ENCODE measurements around the gene IL11. TPM values are rescaled to one million over a fixed set of nuclear protein-coding genes. Genes with fewer than 3 reads are reported as not detected.

IL11 gene
- total and polyA plus RNA-seq, 2 donors (not counting 3 experiments of a cell fraction or from before 2014, with no cell fraction given): not detected

DNA sequence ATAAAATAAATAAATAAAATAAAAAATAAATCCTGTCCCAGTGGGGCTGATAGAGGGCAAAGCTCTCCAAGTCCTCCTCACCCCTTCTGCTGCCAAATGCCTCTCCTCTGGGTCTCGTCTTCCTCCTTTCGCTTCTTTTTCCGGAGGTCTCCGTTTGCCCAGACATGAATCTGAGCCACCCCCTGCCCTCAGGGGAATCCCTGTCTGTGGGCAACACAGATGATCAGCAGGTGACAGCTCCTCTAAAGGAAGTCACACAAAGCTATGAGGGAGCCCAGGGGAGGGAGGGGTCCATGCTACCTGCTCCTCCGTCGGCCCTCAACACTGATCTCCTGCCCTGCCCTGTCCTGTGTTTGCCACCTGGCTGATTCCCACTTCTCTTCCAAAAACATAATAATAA lies 45.6 kb downstream of the IL11 start:
- H3K4me1 ChIP-seq (ENCODE audit: control insufficient read depth, extremely low read depth, insufficient read depth, low read length): no peaks in the 10 kb centered on the region
- peaks cover 0 to 2% of the 10 kb centered on the region in 2 experiments for H3K27me3 ChIP-seq (ENCODE audit: control insufficient read depth in 2 of 2, insufficient read depth in 2 of 2, low read length in 2 of 2)
- H3K36me3 ChIP-seq (ENCODE audit: control insufficient read depth in 2 of 2, extremely low read depth in 1 of 2, insufficient read depth in 2 of 2, low read length in 2 of 2): no peaks in the 10 kb centered on the region
- TF ChIP-seq, protein P1, sequence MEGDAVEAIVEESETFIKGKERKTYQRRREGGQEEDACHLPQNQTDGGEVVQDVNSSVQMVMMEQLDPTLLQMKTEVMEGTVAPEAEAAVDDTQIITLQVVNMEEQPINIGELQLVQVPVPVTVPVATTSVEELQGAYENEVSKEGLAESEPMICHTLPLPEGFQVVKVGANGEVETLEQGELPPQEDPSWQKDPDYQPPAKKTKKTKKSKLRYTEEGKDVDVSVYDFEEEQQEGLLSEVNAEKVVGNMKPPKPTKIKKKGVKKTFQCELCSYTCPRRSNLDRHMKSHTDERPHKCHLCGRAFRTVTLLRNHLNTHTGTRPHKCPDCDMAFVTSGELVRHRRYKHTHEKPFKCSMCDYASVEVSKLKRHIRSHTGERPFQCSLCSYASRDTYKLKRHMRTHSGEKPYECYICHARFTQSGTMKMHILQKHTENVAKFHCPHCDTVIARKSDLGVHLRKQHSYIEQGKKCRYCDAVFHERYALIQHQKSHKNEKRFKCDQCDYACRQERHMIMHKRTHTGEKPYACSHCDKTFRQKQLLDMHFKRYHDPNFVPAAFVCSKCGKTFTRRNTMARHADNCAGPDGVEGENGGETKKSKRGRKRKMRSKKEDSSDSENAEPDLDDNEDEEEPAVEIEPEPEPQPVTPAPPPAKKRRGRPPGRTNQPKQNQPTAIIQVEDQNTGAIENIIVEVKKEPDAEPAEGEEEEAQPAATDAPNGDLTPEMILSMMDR (IDR thresholded peaks at IDR 0.05; ENCODE audit: extremely low read depth in 1 of 2, insufficient read depth in 1 of 2, low read depth in 1 of 2, low read length in 2 of 2): no peak
- TF ChIP-seq FOS (IDR thresholded peaks at IDR 0.05; ENCODE audit: borderline replicate concordance, insufficient read depth, low read length): no peak
- TF ChIP-seq POLR2A (IDR thresholded peaks at IDR 0.05; ENCODE audit: low read depth, low read length): no peak
- no peak for TF ChIP-seq GATA2 (IDR thresholded peaks at IDR 0.05; ENCODE audit: insufficient read depth, insufficient read length, low read depth, low read length)
- TF ChIP-seq MYC (IDR thresholded peaks at IDR 0.05; ENCODE audit: low read depth, low read length): no peak
- TF ChIP-seq, protein P2, sequence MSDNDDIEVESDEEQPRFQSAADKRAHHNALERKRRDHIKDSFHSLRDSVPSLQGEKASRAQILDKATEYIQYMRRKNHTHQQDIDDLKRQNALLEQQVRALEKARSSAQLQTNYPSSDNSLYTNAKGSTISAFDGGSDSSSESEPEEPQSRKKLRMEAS (IDR thresholded peaks at IDR 0.05; ENCODE audit: insufficient read depth, insufficient read length): no peak
- TF ChIP-seq JUN (IDR thresholded peaks at IDR 0.05; ENCODE audit: borderline replicate concordance, insufficient read depth, insufficient read length, low read depth): no peak
- no peak for TF ChIP-seq POLR2AphosphoS5 (IDR thresholded peaks at IDR 0.05; ENCODE audit: insufficient read depth, low read depth, low read length)
- no peak for TF ChIP-seq EZH2 (IDR thresholded peaks at IDR 0.05; ENCODE audit: borderline replicate concordance, low read depth, low read length, severe bottlenecking)
- H3K9me3 ChIP-seq (replicated peaks; ENCODE audit: control insufficient read depth, insufficient read depth, low read length): no peaks in the 10 kb centered on the region
- no peaks in the 10 kb centered on the region for H3K79me2 ChIP-seq (ENCODE audit: control insufficient read depth, insufficient read depth, low read length)
- no peak overlapping the region for H3K27ac ChIP-seq (ENCODE audit: insufficient read depth, low read depth, low read length)
- H4K20me1 ChIP-seq (replicated peaks; ENCODE audit: control insufficient read depth, extremely low read depth, insufficient read depth, low read length): no peaks in the 10 kb centered on the region
- ChIA-PET POLR2A (no interaction called here), CTCF (interaction anchor here (1.5 kb wide), 1 partner anchor 32 kb away, joined by 3 read pairs; no protein-coding TSS in a partner anchor)
- no peak overlapping the region for H3K4me3 ChIP-seq (replicated peaks in 1 of 3; ENCODE audit: insufficient read depth in 1 of 3, low read depth in 1 of 3, low read length in 3 of 3)
- intact Hi-C loops (cut with micrococcal nuclease): no loop called here
- dilution Hi-C loops (cut with MboI; ENCODE audit: extremely low pct_ligation_motif_present, low sequenced_read_pairs): no loop called here
- H3K9ac ChIP-seq (replicated peaks; ENCODE audit: extremely low read depth, insufficient read depth, low read length): no peak overlapping the region
- no peak overlapping the region for H2AFZ ChIP-seq (ENCODE audit: low read depth, low read length)
- H3K9me1 ChIP-seq (replicated peaks; ENCODE audit: control insufficient read depth, extremely low read depth, insufficient read depth, low read length): no peaks in the 10 kb centered on the region
- DNase-seq (ENCODE audit: low read depth, low spot score) (no peak), FAIRE-seq (no peak)
- no TSS peak for BruUV-seq (replicated peaks)
- H3K4me2 ChIP-seq (ENCODE audit: insufficient read depth, low read length): no peak overlapping the region
